HG03575 (cell line): Measurements from ENCODE around the gene PRR7.

ENCODE experiments used
- ATAC-seq: cut with Tn5 transposase; IDR thresholded peaks from one replicate; pipeline ENCODE4 v1.9.1; 2021; ENCODE audit not compliant: unreplicated experiment, insufficient number of reproducible peaks, low FRiP score; ENCODE audit errors: extremely low read depth

Gene PRR7

DNA sequence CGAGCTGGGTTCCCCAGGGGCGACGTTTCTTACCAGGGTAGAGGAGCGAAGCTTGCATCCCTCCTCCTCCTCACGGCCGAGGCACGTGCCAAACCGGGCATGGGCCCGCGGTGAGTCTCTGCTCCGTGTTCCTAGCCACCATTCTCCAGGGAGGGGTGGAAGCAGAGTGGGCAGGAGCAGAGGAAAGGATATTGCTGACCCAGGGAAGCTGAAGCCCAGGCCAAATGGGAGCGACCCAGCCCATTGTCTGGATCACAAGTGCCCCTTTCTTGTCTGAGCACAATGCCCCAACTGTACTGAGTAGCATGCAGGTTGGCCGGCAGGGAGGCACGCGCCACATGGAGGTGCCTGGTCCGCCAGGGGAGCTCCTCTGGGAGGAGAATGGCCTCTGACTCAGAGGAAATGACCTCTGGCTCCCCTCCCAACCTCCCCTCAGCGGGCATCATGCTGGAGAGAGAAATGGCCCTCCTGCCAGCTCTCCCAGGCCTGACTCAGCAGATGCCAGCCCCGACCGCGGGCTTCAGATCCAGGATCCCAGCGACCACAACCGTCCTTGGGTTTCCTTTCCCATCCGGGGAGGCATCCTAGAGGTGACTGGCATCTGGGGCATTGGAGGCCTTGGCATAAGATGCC lies 1.1 kb downstream of the PRR7 start:
- ATAC-seq: no peak

DNA sequence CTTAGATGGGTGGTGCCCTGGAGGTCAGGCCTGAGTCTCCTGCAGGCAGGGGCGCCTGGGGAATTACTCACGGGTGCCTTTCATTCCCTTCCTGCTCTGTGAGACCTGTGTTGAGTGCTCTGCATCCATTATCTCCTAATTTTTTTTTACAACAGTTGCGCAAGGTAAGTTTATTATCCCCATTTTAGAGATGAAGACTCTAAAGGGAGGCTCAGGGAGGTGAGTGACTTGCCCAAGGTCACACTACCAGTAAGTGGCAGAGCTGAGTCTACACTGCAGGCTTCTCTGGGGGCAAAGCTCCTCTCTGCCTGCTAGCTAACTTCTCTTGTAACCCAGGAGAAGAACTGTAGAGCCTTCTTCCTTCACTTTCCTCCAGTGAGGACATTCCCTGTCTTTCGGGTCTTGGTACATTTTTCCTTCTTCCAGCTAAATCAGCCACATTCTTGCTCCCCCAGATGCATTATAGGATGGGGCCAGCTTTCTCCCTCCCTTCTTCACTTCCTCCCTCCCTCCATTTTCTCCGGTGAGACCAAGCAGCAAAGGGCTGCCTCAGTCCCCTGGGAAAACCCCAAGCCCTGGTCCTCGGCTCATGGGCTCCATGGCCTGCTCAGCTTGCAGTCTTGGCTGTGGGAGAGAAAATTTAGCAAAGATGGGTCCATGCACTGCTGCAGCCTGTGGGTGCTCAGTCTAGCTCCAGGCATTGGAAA lies 1.8 kb downstream of the PRR7 start:
- no peak for ATAC-seq

DNA sequence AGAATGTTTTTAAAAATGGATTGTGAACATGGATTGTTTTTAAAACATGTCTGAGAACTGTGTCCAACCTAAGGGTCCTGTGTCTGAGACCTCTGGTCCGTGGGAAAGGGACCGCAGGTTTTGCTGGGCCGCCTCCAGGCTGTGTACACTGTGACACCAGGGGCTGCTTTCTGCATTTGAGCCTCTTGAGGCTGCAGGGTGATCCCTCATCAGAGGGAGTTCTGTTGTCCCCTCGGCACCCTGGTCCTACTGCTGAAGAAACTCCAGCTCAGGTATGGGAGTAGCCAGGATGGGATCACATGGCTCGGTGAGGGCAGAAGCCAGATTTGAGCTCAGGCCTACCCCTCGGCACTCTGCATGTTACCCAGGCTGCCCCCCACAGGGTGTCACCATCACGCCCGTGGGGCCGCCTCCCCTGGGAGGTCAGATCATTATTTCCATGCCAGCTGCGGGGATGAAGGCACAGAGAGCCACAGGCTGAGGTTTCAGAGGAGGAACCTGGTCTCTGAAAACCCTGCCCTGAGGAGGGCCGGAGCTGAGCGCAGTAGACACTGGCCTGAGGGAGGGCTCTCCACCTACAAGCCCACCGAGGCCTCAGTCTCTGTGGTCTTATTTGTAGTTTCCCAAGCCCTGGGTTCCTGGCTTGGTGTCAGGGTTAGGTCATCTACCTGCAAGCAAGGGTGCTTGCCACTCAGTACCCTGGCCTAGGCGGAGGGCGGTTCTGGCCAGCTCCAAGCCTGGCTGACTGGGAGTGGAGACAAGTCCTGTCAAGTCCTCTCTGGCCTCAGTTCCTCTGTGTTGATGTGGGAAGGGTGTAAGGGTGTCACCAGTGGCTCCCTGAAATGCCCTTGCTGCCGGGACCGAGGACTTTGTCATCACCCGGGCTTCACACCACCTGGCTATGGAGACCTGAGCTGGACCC lies 2.8 kb downstream of the PRR7 start:
- ATAC-seq: no peak

DNA sequence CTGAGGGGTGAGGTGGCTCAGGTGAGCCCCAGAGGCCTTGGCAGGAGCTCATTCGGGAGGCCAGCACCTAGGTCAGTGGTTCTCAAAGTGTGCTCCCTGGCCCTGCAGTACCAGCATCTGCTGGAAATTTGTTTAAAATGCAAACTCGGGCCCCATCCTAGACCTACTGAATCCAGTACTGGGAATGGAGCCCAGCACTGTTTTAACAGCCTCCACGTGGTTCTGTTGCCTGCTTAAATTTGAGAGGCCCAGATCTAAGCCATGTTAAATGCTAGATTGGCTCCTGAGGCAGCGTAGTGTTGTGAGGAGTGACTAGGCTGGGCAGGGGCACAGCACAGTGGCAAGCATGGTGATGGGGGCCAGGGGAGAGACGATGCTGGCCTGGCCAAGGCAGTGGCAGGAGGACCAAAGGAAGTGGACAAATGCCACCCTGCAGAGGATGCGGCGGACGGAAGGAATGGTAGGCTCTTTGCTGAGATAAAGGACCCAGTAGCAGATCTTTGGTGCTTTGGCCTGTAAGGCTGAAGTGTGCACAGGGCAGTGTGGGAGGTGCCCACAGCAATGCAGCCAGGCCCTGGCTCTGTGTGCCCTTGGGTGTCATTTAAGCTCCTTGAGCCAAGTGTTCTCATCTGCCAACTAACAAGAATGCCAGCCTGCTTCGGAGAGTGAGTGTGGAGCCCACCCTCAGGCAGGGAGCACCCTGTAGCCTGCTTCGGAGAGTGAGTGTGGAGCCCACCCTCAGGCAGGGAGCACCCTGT lies 4.2 kb downstream of the PRR7 start:
- no peak for ATAC-seq

DNA sequence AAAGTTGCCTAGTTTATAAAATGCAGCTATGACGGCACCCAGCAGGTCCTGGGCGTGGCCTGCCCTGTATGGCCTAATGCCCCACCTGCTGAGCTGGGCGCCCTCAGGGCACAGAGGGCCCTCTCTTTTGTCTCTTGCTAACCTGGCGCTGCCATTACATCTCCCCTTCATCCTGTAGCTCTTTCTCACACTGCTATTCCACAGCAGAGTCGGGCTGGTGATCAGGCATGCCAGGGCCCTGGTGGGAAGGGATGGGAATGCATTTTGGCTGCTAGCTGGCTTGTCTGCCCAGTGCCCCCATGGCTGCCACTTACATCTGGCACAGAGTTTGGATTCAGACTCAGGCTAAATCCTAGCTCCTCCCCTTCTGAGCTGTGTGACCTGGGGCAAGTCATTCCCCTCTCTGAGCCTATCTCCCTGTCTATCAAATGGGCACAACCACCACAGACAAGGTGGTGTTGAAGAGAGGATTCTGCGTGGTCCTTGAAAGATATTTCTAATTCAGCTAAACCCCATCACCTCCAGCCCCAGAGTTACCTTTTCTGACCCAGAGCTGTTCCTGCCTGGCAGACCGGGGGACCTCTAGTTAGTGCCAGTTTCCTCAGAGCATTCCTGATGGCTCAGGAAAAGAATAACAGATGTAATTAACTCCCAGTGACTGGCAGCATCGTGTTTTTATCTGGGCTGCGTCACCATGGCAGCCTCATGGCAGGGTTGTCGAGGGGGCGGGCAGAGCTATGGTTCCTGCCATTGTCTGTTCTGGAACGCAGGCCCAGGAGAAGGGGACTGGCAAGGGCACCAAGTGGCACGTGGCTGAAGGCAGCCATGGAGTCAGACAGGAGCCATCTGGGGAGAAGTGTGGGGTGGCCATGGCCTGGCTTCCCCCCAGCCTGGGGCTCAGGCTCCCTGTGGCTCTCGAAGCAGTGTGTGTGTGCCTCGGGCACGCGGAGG lies 6.3 kb downstream of the PRR7 start:
- ATAC-seq: no peak

DNA sequence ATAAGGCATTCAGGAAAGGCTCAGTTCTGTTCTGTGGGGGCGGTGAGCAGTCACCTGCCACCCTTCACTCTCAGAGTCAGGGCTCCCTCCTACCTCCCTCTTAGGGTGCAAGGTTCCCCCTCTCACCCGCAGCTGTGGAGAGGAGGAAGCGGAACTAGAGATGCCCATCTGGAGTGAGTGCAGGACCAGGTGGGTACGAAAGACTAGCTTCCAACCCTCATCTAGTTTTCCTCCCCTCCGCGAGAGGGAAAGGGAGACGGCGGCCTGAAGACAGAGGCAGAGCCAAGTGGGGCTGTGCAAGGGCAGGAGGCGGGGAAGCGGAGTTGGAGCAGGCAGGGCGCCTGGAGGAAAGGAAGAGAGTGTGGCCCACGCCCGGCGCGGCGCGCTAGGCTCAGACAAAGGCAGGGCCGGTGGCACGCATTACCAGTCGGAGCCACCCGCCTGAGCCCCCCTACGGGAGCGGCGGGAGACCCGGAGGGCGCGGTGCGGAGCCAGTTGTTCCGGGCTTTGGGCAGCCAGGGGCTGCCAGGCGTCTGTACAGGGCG lies 7.3 kb downstream of the PRR7 start:
- ATAC-seq: no peak

DNA sequence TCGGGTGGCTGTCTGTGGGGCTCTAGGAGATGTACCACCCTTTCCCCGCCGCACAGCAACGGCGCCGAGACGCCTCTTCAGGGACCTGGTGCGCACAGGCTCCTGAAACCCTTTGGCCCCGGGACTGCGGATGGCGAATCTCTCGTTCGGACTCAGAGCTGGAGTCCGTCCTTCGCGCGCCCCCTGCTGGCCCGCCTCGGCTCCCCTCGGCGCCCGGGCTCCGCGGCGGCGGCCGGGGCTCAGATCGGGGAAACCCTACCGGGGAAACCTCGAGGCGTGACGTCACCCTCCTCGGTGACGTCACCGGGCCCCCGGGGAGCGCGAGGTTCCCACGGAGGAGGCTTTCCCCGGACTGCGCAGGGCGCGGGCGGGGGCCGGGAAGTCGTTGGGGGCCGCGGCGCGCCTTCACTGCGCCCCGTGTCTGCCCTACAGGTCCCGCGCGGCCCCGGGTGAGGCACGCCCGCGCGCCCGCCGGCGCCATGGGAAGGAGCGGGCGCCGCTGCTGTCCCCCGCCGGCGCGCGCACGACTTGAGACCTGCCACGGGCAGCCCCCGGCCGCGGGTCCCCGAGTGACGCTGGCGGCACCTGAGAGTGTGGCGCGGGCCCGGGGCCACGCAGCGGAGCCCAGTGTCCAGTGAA lies 7.9 kb downstream of the PRR7 start:
- ATAC-seq: no peak

DNA sequence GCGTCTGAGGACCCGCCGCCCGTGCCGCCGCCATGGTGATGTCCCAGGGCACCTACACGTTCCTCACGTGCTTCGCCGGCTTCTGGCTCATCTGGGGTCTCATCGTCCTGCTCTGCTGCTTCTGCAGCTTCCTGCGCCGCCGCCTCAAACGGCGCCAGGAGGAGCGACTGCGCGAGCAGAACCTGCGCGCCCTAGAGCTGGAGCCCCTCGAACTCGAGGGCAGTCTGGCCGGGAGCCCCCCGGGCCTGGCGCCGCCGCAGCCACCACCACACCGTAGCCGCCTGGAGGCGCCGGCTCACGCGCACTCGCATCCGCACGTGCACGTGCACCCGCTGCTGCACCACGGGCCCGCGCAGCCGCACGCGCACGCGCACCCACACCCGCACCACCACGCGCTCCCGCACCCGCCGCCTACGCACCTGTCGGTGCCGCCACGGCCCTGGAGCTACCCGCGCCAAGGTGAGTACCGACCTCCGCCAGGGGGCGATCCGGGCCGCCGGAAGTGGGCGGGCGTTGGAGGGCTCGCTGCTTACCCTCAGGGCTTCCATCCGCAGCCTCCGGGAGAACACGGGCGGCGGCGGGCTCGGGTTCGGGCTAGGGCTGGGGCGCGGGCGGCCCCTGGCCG lies 8.5 kb downstream of the PRR7 start:
- no peak for ATAC-seq

DNA sequence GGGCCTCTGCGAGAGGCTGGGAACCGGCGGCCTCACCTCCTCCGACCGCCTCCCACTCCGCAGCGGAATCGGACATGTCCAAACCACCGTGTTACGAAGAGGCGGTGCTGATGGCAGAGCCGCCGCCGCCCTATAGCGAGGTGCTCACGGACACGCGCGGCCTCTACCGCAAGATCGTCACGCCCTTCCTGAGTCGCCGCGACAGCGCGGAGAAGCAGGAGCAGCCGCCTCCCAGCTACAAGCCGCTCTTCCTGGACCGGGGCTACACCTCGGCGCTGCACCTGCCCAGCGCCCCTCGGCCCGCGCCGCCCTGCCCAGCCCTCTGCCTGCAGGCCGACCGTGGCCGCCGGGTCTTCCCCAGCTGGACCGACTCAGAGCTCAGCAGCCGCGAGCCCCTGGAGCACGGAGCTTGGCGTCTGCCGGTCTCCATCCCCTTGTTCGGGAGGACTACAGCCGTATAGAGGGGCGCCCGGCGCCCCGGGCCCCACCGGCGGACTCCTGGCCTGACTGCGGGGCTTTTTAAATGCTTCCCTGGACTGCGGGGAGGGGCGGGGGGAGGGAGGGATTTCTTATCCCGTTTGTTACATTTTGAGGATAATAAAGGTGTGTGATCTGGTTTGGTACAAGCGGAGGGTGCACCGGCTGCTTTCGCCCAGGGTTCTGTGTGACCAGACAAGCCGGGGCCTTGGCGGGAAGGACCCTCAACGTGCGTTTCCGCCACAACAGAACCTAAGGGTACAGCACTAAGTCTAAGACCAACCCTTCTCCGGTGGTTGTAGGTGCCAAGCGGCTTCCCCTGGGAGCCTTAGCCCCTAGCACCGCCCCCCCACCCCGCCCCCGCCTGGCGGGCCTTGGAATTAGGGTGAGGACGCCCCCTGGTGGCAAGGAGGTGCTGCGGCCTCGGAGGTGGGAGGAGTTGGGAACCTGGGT lies 9.3 kb downstream of the PRR7 start:
- ATAC-seq: no peak

DNA sequence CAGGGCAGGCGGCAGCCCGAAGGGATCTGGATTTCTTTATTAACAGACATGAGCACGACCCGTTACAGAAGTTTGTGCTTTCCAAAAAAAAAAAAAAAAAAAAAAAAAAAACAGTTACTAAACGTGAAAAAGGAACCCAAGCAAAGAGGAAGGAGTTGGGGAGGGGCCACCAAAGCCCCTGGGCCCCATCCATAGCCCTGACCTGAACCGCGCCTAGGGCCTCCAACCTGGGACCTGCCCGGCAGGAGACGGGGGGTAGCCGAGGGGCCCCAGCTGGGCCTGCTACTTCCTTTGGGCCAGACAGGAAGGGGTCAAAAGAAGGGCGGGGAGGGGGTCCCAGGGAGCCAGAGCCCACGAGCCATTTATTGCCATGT lies 10.0 kb downstream of the PRR7 start:
- ATAC-seq: no peak

DNA sequence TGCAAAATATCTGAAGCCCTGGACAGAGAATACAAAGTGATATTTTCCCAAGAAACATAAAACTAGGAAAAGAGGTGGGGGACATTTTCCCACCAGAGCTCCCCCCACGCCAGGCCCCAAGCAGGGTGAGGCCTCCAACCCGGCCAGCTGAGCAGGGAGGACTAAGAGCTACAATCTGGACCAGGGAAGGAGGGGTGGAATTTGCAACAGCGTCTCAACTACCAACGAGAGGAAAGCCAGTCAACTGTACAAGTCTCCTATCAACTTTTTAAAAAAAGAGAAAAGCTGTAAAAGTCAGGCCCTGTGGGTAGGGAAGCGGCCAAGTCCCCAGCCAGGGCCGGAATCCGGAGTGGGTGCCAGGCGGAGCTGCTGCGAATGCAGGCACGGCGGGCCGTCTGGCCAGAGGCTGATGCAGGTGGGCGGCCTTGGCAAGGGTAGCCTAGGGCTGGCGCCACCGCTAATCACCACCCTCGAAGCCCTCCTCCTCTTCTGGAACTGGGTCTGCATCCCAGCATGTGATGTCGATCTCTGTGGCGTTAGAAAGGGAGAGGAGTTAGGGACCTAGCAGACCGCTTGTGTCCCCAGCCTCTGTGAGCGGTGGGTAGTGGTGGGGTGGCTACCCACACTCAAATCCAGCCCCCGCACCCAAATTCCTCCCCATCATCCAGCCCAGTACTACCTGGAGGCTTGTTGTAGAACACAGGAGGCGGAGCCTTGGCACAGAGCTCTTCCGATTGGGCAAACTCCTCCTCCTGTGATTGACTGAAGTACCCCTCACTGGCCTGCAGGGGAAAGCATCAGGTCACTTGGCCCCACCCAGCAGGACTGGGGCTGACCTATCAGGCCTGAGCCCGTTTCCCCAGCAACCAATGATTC lies 10.6 kb downstream of the PRR7 start:
- ATAC-seq: no peak

DNA sequence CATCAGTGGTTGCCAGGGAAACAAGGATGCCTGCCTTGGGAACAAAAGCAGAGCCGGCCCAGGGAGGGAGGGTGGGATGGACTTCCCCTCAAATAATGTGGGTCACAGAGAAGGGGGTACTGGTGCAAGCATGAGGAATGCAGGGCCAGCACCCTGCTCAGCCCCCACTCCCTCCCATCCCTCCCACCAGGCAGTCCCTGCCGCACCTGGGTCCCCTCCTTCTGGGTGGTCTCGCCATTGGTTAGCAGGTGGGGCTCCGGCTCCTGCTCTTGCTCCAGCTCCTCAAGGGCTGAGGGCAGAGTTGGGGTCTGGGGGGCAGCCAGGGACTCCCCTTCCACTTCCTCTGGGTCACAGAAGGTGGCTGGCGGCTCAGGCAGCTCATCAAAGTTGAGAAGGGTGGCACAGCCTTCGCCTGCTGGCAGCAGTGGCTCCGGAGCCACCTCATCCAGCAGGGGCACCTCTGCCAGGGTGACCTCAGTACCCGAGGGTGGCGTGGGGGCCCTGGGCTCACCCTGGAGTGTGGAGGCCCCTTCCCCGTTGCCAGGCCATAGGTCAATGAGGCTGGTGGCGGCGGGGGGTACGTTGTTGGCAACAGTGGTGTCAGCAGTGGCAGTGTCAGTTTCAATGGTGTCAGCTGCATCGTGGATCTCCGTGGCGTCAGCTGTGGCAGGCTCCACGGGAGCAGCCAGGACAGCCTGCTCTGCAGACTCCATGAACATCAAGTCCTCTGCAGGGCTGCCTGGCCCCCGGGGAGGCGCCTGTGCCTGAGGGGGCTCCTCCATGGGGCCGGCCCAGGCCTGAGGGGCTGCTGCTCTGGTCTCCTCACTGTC lies 11.5 kb downstream of the PRR7 start:
- ATAC-seq: no peak

DNA sequence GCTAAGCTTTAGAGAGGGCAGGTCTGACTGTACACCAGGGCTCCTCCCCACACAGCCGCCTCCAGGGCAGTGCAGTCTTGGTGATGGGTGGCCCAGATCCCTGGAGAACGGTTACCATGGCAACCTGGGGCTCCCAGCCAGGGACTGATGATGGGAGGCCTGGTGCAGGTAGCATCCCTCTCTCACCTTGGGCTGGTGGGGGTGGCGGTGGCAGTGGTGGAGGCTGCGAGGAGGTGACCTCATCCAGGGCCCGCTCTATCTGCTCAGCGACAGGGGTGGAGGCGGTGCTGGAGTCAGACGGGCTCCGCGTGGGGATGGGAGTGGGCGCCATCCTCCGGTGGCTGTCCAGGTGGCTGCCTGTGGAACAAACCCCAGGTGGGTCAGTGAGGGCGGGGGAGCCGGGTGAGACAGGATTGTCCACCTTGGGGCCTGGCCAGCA lies 12.3 kb downstream of the PRR7 start:
- ATAC-seq: no peak

DNA sequence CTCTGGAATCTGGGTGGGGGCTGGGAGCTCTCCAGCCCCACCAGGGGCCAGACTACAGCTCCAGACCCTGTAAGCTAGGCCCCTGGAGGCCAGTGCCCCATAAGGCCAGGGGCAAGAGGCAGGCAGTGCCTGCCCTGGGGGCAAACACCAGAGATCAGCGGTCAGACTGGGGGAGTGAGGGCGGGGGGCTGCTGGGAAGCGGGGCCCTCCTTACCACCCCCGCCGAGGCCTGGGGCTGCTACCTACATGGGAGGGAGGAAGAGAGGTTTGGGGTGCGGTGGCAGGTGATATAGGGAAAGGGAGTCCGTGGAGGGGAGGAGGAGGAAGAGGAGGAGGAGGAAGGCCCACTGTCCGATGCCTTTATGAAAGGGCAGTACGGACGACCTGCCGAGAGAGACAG lies 12.7 kb downstream of the PRR7 start:
- no peak for ATAC-seq
